ENCODE data around the gene TMEM82.

TMEM82 gene

GRCh38 chr1:15736892-15737261 lies 5.4 kb upstream of the TMEM82 start:
- no peak for FAIRE-seq

GRCh38 chr1:15737324-15738319 lies 4.7 kb upstream of the TMEM82 start:
- no peak for FAIRE-seq

GRCh38 chr1:15738416-15739113 lies 3.7 kb upstream of the TMEM82 start:
- no peak for FAIRE-seq

- FAIRE-seq, result no peak
Observed at GRCh38 chr1:15739259-15739658, 3.0 kb upstream of the TMEM82 start.

- no peak for FAIRE-seq
Observed at GRCh38 chr1:15739745-15740144, 2.6 kb upstream of the TMEM82 start.

GRCh38 chr1:15740924-15741850 lies 1.1 kb upstream of the TMEM82 start:
- no peak for FAIRE-seq

GRCh38 chr1:15744122-15744679 lies 1.9 kb downstream of the TMEM82 start:
- no peak for FAIRE-seq

- no peak for FAIRE-seq
Observed at GRCh38 chr1:15747378-15747777, 5.1 kb downstream of the TMEM82 start.

- FAIRE-seq, result no peak
Observed at GRCh38 chr1:15748264-15748663, 6.0 kb downstream of the TMEM82 start.

- FAIRE-seq, result no peak
Observed at GRCh38 chr1:15748690-15749398, 6.5 kb downstream of the TMEM82 start.

GRCh38 chr1:15749399-15750291 lies 7.3 kb downstream of the TMEM82 start:
- FAIRE-seq, result no peak

GRCh38 chr1:15750924-15751323 lies 8.6 kb downstream of the TMEM82 start:
- FAIRE-seq, result no peak

- no peak for FAIRE-seq
Observed at GRCh38 chr1:15751717-15752116, 9.4 kb downstream of the TMEM82 start.

- no peak for FAIRE-seq
Observed at GRCh38 chr1:15753776-15754175, 11.5 kb downstream of the TMEM82 start.

GRCh38 chr1:15755021-15755645 lies 12.8 kb downstream of the TMEM82 start:
- FAIRE-seq, result no peak

- no peak for FAIRE-seq
Observed at GRCh38 chr1:15755646-15756040, 13.3 kb downstream of the TMEM82 start.

- no peak for FAIRE-seq
Observed at GRCh38 chr1:15756143-15757015, 14.1 kb downstream of the TMEM82 start.

GRCh38 chr1:15757016-15757543 lies 14.8 kb downstream of the TMEM82 start:
- no peak for FAIRE-seq

Measured in islet of Langerhans (tissue), 1 donor.